HG02840 (cell line): ENCODE measurements around the gene BTBD8.

Experiments
- ATAC-seq: cut with Tn5 transposase; IDR thresholded peaks from one replicate; pipeline ENCODE4 v1.9.1; 2021; ENCODE audit warnings: mild to moderate bottlenecking, moderate library complexity, moderate number of reproducible peaks; ENCODE audit not compliant: unreplicated experiment, low FRiP score

BTBD8 gene

DNA sequence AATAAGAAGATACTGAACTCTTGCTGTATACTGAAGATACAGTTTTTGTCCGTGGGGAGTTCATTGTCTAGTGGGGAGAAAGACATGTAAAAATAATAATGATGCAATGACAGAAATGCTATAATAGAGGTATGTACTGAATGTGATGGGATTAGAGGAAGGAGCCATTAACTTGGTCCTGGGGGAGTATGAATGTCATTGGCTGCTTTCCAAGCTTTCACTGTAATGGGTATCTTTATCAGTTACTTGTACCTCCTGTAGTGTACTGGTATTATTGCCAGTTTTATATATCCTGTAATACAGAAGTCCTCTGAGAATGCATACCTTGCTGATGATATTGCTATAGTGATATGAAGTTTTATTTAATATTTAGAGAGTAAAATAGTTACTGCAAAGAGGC, 7.4 kb downstream of the BTBD8 start:
- no peak for ATAC-seq

DNA sequence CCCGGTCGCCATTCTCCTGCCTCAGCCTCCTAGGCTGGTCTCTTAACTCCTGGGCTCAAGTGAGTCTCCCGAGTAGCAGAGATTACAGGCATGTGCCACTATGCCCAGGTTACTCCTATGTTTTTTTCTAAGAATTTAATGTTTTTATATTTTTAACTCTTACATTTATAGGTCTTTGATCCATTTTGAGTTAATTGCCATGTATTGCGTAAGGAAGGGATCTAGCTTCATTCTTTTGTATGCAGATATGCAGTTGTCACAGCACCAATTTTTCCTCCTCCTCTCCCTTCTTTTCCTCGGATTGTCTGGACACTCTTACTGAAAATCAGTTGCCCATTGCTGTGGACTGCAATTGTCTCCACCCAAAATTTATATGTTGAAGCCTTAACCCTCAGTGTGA, 11.5 kb downstream of the BTBD8 start:
- no peak for ATAC-seq

DNA sequence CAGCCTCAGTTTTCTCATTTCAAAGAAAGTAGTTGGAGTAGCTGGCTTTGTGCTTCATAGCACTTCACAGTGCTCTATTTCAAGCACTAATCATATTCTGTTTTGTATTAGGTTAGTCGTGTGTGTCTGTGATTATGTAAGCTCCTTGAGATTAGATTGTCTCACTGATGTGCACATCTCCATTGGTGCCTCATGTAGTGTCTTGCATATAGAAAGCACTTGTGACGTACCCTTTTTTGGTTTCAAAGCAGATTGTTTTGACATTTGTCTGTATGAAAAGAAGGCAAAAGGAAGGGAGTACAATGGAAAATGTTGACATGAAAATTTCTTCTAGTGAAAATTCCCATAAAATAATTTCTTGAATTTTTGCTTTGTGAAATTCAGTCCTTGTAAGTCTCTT, 13.9 kb downstream of the BTBD8 start:
- ATAC-seq = no peak

DNA sequence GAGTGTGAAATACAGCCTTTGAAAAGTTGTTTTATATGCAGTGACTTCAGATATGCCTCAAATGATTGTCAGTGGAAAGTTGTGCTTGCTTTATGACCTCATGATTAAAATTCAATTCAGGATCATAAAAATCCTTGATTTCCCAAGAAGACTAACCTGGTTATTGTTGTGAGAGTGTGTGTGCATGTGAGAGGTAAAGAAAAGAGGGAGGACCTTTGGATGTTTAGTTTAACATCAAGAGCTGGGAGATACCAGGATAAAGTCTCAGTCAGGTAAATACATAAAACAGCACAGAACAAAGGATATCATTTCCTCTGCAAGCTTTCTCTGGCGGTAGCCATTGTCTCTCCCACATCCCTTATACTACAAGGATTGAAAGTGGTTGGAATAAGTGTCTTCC, 14.4 kb downstream of the BTBD8 start:
- no peak for ATAC-seq

DNA sequence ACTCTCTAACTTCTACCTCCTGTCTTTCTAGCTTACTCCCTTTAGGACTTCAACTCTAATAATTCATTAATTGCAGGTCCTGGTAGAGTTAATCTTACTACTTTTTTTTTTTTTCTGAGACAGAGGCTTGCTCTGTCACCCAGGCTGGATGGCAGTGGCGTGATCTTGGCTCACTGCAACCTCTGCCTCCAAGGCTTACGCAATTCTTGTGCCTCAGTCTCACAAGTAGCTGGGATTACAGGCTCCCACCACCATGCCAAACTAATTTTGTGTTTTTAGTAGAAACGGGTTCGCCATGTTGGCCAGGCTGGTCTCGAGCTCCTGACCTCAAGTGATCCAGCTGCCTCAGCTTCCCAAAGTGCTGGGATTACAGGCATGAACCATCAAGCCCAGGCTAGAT, 15.7 kb downstream of the BTBD8 start:
- no peak for ATAC-seq

DNA sequence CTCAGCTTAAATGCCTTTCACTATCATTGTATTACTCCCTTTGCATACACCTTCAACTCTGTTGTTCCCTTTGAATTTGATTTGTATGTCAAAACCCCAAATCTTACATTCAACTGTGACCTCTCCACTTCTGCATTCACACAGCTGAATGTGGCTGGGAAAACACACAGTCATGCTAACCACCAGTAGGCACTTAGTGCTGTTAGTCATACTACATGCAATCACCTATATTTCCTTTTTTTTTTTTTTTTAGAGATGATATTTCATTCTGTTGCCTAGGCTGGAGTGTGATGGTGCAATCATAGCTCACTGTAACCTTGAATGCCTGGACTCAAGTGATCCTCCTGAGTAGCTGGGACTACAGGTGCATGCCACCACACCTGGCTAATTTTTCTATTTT, 16.2 kb downstream of the BTBD8 start:
- no peak for ATAC-seq

DNA sequence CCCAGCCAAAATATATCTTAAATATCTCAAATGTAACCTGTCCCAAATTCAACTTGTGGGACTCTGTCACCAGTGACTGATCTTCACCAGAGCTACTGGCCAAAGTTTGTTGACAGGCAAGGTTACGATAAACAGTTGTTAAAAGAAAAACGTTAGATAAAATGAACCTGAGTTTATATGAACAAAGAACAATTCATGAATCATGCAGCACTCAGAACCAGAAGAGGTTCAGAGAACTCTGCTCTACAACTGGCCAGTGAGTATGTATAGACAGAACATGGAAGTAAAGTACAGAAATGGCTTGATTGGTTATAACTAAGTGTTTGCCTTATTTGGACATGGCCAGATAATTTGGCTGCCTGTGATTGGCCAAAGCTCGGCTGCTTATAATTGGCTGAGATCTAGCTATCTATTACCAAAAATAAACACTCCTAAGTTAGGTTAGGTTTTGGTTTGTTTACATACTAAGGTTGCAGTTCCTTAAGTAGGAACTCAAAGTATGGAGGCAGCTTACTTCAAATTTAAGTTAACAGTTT, 25.5 kb downstream of the BTBD8 start:
- ATAC-seq = no peak

DNA sequence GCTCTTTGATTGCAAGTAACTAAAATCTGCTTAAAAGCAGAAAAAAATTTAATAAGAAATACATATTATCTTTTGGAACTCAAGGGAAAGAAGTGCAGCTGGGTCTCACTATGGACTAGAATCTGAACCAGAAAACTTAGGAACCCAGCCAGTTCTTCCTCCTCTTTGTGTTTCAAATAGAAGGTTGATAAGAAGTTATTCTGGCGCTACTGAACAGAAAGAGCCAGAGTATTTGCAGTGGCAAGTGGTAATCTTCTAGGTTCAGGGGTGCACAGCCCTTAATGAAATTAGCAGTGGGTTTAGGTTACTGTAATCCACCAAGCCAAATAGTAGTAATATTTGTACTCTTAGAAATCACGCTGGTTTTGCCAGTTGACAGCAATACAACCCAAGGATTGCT, 28.5 kb downstream of the BTBD8 start:
- ATAC-seq = no peak

DNA sequence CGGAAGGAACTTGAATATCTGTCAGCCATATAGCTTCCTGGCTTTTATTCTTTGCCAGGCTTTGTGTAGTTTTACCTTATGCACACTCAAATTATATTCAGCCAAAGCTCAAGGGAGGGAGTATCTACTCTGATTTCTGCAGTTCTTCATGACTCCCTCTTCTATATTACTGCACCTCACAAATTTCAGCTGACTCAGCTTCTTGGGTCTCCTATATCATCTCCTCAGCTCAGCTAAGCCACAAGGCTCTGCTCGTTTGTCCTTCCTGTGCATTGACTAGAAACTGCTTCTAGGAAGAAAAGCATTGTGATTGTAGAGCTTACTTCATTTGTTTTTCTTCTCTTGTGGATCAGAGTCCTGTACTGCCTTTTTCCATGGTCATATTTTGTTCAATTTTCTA, 37.4 kb downstream of the BTBD8 start:
- ATAC-seq = no peak

DNA sequence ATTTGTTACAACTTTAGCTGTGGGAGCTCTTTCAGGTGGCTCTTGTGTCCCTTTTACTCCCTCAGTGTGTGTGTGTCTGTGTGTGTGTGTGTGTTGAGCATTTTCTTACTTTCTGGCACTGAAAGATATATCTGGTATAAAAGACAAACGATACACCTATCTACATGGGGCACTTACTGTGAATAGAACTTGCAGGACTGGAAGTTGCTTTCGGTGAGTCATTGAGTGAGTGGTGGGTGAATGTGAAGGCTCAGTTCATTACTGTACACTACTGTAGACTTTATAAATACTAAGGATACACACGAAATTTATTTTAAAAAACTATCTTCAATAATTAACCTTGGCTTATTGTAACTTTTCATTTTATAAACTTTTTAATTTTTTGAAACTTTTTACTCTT, 38.7 kb downstream of the BTBD8 start:
- ATAC-seq = no peak

DNA sequence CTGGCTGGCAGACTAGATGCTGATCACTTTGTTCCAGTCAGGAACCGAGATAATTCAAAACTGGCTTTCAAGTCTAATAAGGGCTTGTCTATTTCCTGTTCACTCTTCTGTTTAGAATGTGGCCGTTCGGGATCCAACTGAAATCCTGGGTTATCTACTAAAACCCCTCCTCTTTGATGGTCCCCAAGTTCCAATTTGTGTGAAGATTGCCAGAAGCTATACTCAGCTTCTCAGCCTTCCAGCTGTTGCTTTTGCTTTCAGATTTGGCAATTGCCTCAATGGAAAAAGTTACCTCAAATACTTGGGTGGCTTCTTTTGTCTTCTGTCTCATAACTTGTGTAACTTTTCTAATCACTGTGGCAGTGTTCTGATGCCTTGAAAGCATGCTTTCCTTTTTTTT, 43.7 kb downstream of the BTBD8 start:
- ATAC-seq = no peak

DNA sequence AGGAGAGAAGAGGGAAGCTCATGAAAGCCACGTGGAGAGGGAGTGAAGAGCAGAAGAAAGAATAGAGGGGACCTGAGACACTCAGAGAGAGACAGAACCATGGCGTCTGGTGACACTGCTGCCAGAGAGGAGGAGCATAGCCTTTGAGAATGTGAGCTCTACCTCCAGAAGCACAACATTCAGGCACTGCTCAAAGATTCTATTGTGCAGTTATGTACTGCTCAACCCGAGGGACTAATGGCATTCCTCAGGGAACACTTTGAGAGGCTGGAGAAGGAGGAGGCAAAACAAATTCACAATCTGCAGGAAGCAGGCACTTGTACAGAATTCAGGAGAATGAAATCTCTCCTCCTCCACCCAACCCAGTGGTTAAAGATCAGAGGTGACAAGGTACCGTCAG, 45.1 kb downstream of the BTBD8 start:
- no peak for ATAC-seq

DNA sequence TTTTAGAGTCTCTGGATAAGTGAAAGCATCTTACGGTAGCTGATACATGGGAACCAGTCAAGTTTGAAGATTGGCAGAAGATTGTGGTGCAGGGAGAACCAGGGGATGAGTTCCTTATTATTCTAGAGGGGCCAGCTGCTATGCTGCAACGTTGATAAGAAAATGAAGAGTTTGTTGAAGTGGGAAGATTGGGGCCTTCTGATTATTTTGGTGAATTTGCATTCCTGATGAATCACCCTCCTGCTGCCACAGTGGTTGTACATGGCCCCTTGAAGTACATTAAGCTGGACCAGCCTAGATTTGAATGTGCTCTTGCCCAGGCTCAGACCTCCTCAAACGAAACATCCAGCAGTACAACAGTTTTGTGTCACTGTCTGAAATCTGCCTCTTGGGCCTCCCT, 45.9 kb downstream of the BTBD8 start:
- ATAC-seq = no peak

DNA sequence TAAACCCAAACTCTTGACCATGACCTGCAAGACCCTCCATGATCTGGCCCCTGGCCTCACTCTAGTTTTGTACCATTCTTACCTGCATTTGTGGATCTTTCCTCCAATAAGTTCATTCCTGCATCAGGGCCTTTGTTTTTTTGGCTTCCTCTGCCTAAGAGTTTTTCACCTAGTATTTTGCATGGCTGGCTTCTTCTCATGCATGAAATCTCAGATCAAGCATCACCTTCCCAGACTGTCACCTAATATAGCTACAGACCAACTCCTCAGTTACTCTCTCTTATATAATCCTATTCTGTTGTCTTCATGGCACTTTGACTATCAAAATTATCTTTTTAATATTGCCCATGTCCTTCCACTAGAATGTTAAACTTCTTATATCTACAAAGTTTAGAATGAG, 54.2 kb downstream of the BTBD8 start:
- no peak for ATAC-seq

DNA sequence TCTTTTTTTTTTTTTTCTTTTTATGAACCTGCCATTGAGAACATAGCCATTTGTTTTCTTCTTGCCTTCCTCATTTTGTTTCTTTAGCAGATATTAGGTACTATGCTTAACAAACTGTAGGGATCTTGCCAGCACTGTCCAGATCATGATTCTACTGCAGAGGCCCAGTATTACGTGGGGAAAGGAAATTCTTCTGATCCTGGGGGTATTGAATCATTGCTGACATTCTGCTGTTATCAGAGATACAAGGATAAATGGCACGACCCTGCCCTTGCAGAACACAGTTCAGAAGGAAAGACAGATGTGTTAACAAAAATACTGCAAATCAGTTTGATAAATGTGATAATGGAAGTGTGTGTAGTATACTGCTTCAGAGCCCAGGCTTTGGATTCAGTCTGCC, 56.2 kb downstream of the BTBD8 start:
- no peak for ATAC-seq

DNA sequence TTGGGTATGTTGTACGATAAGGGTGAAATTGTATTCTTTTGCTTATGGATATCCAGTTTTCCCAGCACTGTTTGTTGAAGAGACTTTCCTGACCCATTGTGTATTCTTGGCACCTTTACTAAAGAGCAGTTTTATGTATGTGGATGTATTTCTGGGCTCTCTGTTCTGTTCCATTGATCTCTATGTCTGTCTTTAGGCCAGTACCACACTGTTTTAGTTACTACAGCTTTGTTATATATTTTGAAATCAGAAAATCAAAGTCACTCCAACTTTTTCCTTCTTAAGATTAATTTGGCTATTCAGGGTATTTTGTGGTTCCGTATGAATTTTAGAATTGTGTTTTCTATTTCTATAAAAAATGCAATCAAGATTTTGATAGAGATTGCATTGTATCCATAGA, 74.8 kb downstream of the BTBD8 start:
- ATAC-seq = no peak

DNA sequence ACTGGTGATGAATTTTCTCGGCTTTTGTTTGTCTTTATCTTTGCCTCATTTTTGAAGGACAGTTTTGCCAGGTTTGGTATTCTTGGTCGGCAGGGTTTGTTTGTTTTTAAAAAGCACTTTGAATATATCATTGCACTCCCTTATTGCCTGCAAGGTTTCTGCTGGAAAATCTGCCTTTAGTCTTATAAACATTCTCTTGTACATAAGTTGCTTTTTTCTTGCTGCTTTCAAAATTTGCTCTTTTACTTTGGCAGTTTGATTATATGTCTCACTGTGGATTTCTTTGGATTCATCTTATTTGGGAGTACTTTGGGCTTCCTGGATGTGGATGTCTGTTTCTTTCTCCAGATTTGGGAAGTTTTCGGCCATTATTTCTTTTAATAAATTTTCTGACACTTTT, 79.4 kb downstream of the BTBD8 start:
- no peak for ATAC-seq

DNA sequence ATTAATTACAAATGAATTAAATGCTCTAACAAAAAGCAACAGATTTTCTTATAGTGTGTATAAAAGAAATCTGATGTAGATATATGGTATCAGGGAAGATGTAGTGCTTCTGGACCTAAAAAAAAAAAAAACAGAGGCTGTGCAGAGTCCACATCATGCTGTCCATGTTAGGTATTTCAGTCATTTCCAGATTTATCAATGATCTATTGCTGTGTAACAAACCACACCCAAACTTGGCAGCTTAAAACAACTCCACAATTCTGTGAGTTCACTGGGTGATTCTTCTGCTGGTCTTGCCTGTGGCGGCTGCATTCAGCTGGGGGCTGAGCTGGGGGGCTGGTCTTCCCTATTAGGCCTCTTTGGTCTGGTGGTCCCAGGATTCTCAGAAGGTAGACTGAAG, 85.2 kb downstream of the BTBD8 start:
- no peak for ATAC-seq

DNA sequence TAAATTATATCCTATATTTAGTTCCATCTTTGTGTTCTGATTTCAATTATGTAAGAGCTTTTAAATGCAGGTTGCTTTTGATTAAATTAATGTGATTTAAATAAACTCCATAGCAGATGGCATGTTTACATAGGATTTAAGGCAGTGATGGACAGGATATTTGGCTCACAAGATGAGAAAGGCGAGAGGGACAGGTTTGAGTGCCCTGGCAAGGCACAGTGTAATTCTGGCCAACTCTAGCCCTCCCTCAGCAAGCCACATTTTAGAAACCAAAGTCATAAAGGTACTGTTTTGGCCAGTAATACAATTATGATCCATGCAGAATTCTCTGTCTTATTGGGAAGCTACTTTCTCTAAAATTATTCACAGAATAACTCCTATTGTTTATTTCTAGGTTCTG, 87.0 kb downstream of the BTBD8 start:
- ATAC-seq = no peak

DNA sequence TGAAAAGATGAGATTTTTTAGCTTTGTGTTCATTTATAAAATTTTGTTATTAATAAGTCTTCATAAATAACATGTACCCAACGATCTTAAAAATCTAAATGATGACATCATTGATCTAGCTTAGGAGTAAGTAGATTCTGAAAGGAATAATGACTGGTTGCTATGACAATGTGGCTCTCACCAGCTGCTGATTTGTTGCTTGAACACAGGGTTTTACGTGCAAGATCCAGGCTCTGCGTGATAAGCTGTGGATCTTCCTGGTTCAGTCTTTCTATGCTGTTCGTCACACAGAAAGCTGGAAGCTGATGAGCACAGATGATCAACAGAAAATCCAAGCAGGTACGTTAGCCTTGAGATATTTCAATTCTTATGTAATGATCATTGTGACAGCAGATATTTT, 88.5 kb downstream of the BTBD8 start:
- no peak for ATAC-seq

DNA sequence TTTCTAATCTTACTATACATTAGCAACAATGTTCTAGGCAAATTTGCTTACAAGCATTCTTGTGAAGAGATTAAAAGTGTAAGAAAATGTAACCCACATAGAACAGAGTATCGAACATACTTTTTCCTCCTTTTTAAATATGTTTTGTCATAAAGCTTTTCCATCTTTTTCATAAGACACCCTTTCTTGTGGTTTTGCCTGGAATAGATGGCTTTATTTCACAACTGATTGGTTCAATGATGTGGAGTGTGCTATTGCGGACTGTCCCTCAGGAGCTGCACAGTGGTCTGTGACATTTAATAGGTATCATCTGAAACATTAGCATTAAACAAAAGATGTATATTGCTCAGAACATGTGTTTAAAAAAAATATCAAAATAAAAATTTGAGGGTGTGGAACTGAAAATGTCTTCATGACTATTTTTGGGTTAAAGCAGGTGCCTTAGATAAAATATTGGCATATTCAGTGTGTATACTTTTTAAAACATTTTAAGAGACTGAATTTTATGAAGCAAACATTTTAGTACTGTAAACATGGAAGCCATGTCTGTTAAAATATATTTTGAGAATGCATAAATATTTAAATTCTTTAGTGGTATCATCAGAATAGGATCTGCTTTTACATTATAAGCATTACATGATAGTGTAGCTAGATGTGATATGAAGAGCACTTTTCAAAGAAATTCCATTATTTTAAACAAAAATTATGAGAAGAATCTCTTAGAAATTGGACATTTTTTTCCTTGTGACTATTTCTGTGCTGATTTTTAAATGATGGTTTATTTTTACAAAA, 89.3 kb downstream of the BTBD8 start:
- ATAC-seq = no peak

DNA sequence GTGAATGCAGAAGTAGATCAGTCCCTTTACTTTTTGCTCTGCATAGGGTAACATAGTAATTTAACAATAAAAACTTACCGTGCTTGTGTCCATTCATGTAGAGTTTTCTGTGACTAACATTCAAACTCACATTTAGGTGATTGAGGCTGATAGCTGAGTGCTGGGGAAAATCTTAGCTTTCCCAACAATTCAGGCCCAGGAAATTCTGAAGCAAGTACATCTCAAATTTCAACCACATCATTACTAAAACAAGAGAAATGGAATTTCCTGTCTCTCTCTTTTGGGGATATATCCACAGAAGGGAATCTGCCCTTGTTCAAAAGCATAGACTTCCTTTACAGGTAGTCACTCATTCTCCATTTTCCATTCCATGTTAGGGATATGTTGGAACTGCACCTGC, 104.5 kb downstream of the BTBD8 start:
- no peak for ATAC-seq

DNA sequence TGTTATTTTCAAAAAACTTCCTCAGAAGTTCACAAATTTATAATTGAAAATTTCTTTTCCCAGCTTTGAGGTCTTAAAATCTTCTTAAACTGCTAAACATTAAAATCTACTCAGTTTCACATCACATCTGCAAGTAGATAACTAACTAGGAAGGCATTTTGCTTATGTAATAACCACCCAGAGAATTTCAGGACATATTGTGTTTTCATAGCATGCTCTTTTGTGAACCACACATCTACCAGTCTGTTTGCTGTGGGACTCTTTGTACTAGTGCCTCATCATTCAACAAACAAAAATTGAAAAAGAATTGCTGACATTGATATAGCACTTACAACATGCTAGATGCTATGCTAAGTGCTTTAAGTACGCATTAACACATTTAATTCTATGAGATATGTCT, 105.9 kb downstream of the BTBD8 start:
- no peak for ATAC-seq
